ENCODE measurements around the gene ZNF892. TPM values are rescaled to one million over a fixed set of nuclear protein-coding genes. Genes with fewer than 3 reads are reported as not detected.

The ZNF892 gene
- total and polyA plus RNA-seq, 2 of the 13 experiments (the other 11 are each of a cell fraction or from before 2014, with no cell fraction given), result not detected

- WGBS (ENCODE audit: low lambda C conversion rate), result 2% methylated on average over 12 of the region's 56 CpGs
- peak; percentile 96 for ATAC-seq
- peak within 1 kb of the TSS; percentile 94 for H3K27ac ChIP-seq (ENCODE audit: extremely low read length, insufficient read depth, low read length)
- intact Hi-C loops (cut with micrococcal nuclease; ENCODE audit: unreplicated experiment), result loop anchor here (1.0 to 2.0 kb wide), 2 partner anchors 45 to 237 kb away; partner anchors contain the start of genes FAHD2A and MRPS5
- H3K4me2 ChIP-seq (ENCODE audit: low read depth, low read length), result peak within 1 kb of the TSS; percentile 92
- DNase-seq (ENCODE audit: low spot score), result peak; percentile 98
- H3K9me3 ChIP-seq (ENCODE audit: low read length), result no peaks in the 10 kb centered on the region
- in situ Hi-C loops (cut with HindIII; ENCODE audit: extremely low pct_ligation_motif_present, low pct_unique_long_range_greater_than_20kb), result no loop called here
- peak within 1 kb of the TSS; percentile 95 for H3K9ac ChIP-seq (ENCODE audit: insufficient read depth, low read depth, low read length)
- no peaks in the 10 kb centered on the region for H3K36me3 ChIP-seq (replicated peaks in 1 of 2; ENCODE audit: control insufficient read depth in 1 of 2, insufficient read depth in 2 of 2, low read length in 2 of 2)
- peak; percentile 94 for FAIRE-seq
- H3K27me3 ChIP-seq (ENCODE audit: control insufficient read depth in 1 of 2, insufficient read depth in 2 of 2, low read length in 2 of 2), result no peaks in the 10 kb centered on the region; a peak in 1 of 5 replicates
- H4K20me1 ChIP-seq (ENCODE audit: insufficient read depth, low read length), result no peaks in the 10 kb centered on the region
- peaks cover 22% of the 10 kb centered on the region for H3K79me2 ChIP-seq (ENCODE audit: insufficient read depth, low read length)
- peaks cover 23% of the 10 kb centered on the region for H3K4me1 ChIP-seq (ENCODE audit: insufficient read depth, low read length)
- ChIA-PET CTCF (ENCODE audit: low intra/inter-chr PET ratio, low total read pairs) (no interaction called here), POLR2A (interaction anchor here (0.7 to 3.6 kb wide), 11 partner anchors 9 to 237 kb away, joined by 3 to 48 read pairs (median 4); partner anchors contain the start of genes FAHD2A, MRPS5 and ZNF892)
- H3K4me3 ChIP-seq (replicated peaks in 1 of 3; ENCODE audit: insufficient read depth in 1 of 3, low read depth in 2 of 3, low read length in 3 of 3), result peak within 1 kb of the TSS; percentile 82 to 98 (median 91)
- peak within 1 kb of the TSS; percentile 99 for H2AFZ ChIP-seq (ENCODE audit: low read length)
- BruUV-seq (replicated peaks), result no TSS peak
- TF ChIP-seq ZNF589 (CRISPR knock-in tag; conservative IDR thresholded peaks at IDR 0.05), result peak; percentile 85
- no peak for TF ChIP-seq CEBPZ (IDR thresholded peaks at IDR 0.05; ENCODE audit: low read length)
- TF ChIP-seq ZNF883 (CRISPR knock-in tag; IDR thresholded peaks at IDR 0.05; ENCODE audit: not compliant biosample characterization), result peak; percentile 41
- TF ChIP-seq FOXA1 (IDR thresholded peaks at IDR 0.05), result no peak
- peak; percentile 8; the same call in 1 of the 2 replicates for TF ChIP-seq FOXA1 (CRISPR knock-in tag; IDR thresholded peaks at IDR 0.05)
- TF ChIP-seq REL (CRISPR knock-in tag; conservative IDR thresholded peaks at IDR 0.05), result peak; percentile 79; the same call in 1 of the 2 replicates
- peak; percentile 65 for TF ChIP-seq FOXP4 (CRISPR knock-in tag; IDR thresholded peaks at IDR 0.05)
- TF ChIP-seq YEATS2 (CRISPR knock-in tag; IDR thresholded peaks at IDR 0.05; ENCODE audit: borderline replicate concordance), result peak; percentile 95
- peak; percentile 60 for TF ChIP-seq BCL3 (CRISPR knock-in tag; IDR thresholded peaks at IDR 0.05)
- TF ChIP-seq HMGA1 (CRISPR knock-in tag; conservative IDR thresholded peaks at IDR 0.05), result no peak
- TF ChIP-seq ZFP90 (CRISPR knock-in tag; IDR thresholded peaks at IDR 0.05; ENCODE audit: borderline replicate concordance), result peak; percentile 46; the same call in 1 of the 2 replicates
- no peak for TF ChIP-seq FOSL1 (CRISPR knock-in tag; IDR thresholded peaks at IDR 0.05; ENCODE audit: borderline replicate concordance)
- peak; percentile 51; the same call in 1 of the 2 replicates for TF ChIP-seq ZNF33B (CRISPR knock-in tag; IDR thresholded peaks at IDR 0.05)
- TF ChIP-seq NCOA2 (CRISPR knock-in tag; IDR thresholded peaks at IDR 0.05), result no peak; the same call in none of the 2 replicates
- TF ChIP-seq HMG20B (CRISPR knock-in tag; conservative IDR thresholded peaks at IDR 0.05), result no peak; the same call in 1 of the 2 replicates
- TF ChIP-seq ZNF772 (CRISPR knock-in tag; IDR thresholded peaks at IDR 0.05), result peak; percentile 95
- TF ChIP-seq NR3C1 (CRISPR knock-in tag; IDR thresholded peaks at IDR 0.05), result no peak
- peak; percentile 94 for TF ChIP-seq REPIN1 (CRISPR knock-in tag; IDR thresholded peaks at IDR 0.05; ENCODE audit: borderline replicate concordance, low read depth)
Measured at GRCh38 chr2:95165371-95166064, 41.8 kb upstream of the ZNF892 start, which contains the start of gene ZNF2. Gene ZNF2, plus strand, starts transcription at chr2:95165809. Its CDS starts 10,418 bp downstream, at chr2:95176227.
